Breast epithelium (tissue), 4 donors: ENCODE results near the gene OBSCN. TPM values are rescaled to one million over a fixed set of nuclear protein-coding genes. Genes with fewer than 3 reads are reported as not detected.

Experiments
- DNase-seq, 2 donors: peaks; one replicate each; pipeline ENCODE4 v3.0.0-alpha.2; 2019; ENCODE audit warnings: low spot score in 2 of 2
- H3K27ac ChIP-seq, 2 donors: fragments of 200-600 bp; sonication (generic) in 1 of 2; one replicate each; pipeline ENCODE4 v1.5.1; 2016 to 2019; ENCODE audit warnings: mild to moderate bottlenecking in 1 of 2
- H3K27me3 ChIP-seq, 2 donors: fragments of 200-600 bp; sonication (generic) in 1 of 2; one replicate each; pipeline versions ENCODE4 v1.5.1 to v1.6.0; 2017 to 2019; ENCODE audit warnings: control low read depth in 1 of 2, mild to moderate bottlenecking in 1 of 2
- H3K36me3 ChIP-seq: fragments of 200-600 bp; one replicate; pipeline ENCODE4 v1.5.1; 2019
- H3K4me1 ChIP-seq, 2 donors: fragments of 200-600 bp; sonication (generic); one replicate each; pipeline ENCODE4 v1.5.1; 2016 to 2019; ENCODE audit warnings: control low read depth in 1 of 2
- H3K4me3 ChIP-seq, 3 donors: fragments of 200-600 bp; sonication (generic); 1 replicate in 2 of 3; 2 replicates in 1 of 3; pipeline ENCODE4 v1.5.1; 2016 to 2019; ENCODE audit warnings: mild to moderate bottlenecking in 3 of 3, moderate library complexity in 2 of 3
- H3K9me3 ChIP-seq, 2 donors: fragments of 200-600 bp; sonication (generic) in 1 of 2; one replicate each; pipeline ENCODE4 v1.5.1; 2016 to 2019; ENCODE audit warnings: control low read depth in 1 of 2
- POLR2A ChIP-seq: fragments of 450-650 bp; IDR thresholded peaks from one replicate; pipeline ENCODE4 v1.6.1; 2016; ENCODE audit warnings: antibody characterized with exemption, mild to moderate bottlenecking, moderate library complexity
- POLR2AphosphoS5 ChIP-seq, 3 donors: sonication (generic); formaldehyde crosslinking; IDR thresholded peaks; one replicate each; pipeline ENCODE4 v1.6.1; 2017; ENCODE audit warnings: antibody characterized with exemption in 3 of 3
- intact Hi-C: fragments of 100-400 bp; cut with DNase I; formaldehyde crosslinking; loops from one replicate; pipeline ENCODE4 v1.15.1; 2023; ENCODE audit warnings: low total_unique reads
- total RNA-seq, 3 donors: library from RNA; depleted of rRNA; stranded (reverse); fragments of >200 nt; gene quantifications; one replicate each; pipeline ENCODE4 v1.1.0, GENCODE V29; 2016
- TF ChIP-seq, protein P1 (sequence below), 3 donors: fragments of 450-650 bp; IDR thresholded peaks; one replicate each; pipeline ENCODE4 v1.5.1; 2016 to 2017; ENCODE audit warnings: antibody characterized with exemption in 3 of 3, mild to moderate bottlenecking in 3 of 3, moderate library complexity in 3 of 3

Gene OBSCN
- total RNA-seq, 3 donors from 2014 or later = 3.0 to 40.0 (median 27.9) TPM

DNA sequence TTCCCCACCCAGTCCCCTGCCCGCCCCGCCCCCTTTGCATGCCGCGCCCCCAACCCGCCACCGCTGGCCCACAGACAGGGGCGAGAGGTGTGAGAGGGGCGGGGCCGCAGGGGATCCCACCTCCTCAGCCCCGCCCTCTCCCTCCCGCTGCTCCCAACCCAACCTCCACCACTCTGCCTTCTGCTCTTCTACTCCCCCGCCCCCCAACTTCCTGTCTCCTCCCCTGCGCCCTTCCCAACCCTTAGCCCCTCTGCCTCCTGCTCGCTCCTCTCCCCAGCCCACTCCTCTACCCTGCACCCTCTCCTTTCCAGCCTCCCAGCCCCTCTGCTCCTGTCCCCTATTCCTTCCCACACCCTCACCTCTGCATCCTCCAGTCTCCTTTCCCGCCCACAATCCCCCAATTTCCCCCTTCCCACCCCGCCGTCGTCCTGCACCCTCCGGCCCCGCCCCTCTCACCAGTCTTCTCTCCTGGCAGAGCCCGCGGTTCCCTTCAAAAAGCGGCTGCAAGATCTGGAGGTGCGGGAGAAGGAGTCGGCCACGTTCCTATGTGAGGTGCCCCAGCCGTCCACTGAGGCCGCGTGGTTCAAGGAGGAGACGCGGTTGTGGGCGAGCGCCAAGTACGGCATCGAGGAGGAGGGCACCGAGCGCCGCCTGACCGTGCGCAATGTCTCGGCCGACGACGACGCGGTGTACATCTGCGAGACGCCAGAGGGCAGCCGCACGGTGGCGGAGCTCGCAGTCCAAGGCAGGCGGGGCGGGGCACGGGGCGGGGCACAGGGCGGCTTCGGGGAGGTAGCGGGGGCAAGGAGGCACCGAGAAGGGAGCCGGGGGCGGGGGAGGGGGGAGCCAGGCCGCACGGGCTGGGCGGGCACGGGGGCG lies 5.4 kb downstream of the OBSCN start:
- intact Hi-C loops = no loop called here
- Histone ChIP-seq H3K9me3 (peaks cover 0 to 3% of the 10 kb centered on the region in 2 donors), H3K4me1 (no peaks in the 10 kb centered on the region), H3K36me3 (no peaks in the 10 kb centered on the region), H3K27me3 (no peaks in the 10 kb centered on the region), H3K4me3 (peak overlapping the region; percentile 40 to 81 (median 69)), H3K27ac (peak overlapping the region; percentile 73 to 77)
- TF ChIP-seq, protein P1, sequence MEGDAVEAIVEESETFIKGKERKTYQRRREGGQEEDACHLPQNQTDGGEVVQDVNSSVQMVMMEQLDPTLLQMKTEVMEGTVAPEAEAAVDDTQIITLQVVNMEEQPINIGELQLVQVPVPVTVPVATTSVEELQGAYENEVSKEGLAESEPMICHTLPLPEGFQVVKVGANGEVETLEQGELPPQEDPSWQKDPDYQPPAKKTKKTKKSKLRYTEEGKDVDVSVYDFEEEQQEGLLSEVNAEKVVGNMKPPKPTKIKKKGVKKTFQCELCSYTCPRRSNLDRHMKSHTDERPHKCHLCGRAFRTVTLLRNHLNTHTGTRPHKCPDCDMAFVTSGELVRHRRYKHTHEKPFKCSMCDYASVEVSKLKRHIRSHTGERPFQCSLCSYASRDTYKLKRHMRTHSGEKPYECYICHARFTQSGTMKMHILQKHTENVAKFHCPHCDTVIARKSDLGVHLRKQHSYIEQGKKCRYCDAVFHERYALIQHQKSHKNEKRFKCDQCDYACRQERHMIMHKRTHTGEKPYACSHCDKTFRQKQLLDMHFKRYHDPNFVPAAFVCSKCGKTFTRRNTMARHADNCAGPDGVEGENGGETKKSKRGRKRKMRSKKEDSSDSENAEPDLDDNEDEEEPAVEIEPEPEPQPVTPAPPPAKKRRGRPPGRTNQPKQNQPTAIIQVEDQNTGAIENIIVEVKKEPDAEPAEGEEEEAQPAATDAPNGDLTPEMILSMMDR (IDR thresholded peaks at IDR 0.05) = peak in 2 of 3 donors; percentile 41 to 54
- TF ChIP-seq POLR2A (no peak), POLR2AphosphoS5 (IDR thresholded peaks at IDR 0.05) (peak in 2 of 3 donors; percentile 36 to 52)
- DNase-seq = peak; percentile 82 to 92

DNA sequence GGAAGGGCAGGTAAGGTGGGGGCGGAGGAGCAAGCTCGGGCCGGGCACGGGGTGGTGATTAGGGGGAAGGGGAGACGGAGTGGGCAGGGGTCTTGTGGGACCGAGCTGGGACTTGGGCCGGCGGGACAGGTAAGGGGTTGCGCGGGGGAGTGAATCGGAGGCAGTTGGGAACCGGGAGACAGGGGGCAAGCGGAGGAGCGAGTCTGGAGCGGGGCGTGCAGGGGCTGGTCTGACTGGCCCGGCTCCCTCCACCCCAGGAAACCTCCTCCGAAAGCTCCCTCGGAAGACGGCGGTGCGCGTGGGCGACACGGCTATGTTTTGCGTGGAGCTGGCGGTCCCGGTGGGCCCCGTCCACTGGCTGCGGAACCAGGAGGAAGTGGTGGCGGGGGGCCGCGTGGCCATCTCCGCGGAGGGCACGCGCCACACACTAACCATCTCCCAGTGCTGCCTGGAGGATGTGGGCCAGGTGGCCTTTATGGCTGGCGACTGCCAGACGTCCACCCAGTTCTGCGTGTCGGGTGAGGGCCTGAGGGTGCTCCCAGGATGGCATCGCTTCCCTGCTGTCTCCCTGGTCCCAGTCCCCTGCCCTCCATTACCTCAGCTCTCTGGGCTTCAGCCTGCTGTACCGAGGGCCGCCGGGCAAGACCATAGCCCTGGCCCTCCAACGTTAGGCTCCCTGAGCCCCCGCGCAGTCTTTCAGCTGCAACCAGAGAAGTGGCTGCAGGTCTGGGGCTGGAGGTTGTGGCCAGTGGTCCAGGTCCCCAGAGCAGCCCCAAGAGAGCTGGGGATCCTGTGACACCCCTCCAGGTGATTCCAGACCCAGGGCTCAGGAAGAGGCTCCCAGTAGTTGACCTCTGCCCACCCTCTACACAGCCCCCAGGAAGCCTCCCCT lies 6.3 kb downstream of the OBSCN start:
- no peaks in the 10 kb centered on the region for H3K36me3 ChIP-seq
- no peak for DNase-seq
- H3K9me3 ChIP-seq = peaks cover 0 to 3% of the 10 kb centered on the region in 2 donors
- intact Hi-C loops = no loop called here
- H3K4me3 ChIP-seq = peak overlapping the region; percentile 40 to 81 (median 69)
- TF ChIP-seq, protein P1 (IDR thresholded peaks at IDR 0.05) = no peak
- TF ChIP-seq POLR2A (no peak), POLR2AphosphoS5 (IDR thresholded peaks at IDR 0.05) (no peak)
- H3K27me3 ChIP-seq = no peaks in the 10 kb centered on the region
- peak overlapping the region; percentile 73 to 77 for H3K27ac ChIP-seq
- no peaks in the 10 kb centered on the region for H3K4me1 ChIP-seq

DNA sequence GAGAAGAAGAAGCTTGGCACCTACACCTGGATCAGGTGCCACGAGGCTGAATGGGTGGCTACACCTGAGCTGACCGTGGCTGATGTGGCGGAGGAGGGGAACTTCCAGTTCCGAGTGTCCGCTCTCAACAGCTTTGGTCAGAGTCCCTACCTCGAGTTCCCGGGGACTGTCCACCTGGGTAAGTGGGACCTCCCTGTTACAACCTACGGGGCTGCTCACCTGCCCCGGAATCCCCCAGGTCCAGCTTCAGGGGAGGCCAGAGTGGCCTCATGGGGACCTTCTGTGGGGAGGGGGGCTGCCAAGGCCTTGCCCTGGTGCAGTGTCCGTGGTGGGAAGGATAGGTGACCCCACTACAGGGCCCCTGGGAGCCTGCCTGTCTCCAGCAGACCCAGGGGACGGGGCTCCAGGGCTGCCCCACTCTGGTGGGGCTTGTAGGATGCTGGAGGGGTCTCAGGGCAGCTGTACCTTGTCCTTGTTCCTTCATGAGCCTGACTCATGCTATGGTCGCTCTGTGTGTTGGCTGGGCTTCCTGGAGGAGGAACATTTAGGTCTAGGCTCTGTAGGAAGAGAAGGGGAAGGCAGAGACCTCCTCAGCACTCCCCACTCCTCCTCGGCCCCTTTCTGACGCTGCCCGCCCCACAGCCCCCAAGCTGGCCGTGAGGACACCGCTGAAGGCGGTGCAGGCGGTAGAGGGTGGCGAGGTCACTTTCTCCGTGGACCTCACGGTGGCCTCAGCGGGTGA lies 7.2 kb downstream of the OBSCN start:
- Histone ChIP-seq H3K4me1 (no peaks in the 10 kb centered on the region), H3K4me3 (no peak overlapping the region), H3K9me3 (peaks cover 0 to 3% of the 10 kb centered on the region in 2 donors), H3K27me3 (no peaks in the 10 kb centered on the region), H3K27ac (no peak overlapping the region), H3K36me3 (no peaks in the 10 kb centered on the region)
- intact Hi-C loops = no loop called here
- TF ChIP-seq, protein P1 (IDR thresholded peaks at IDR 0.05) = no peak
- no peak for TF ChIP-seq POLR2A
- no peak for TF ChIP-seq POLR2AphosphoS5 (IDR thresholded peaks at IDR 0.05)
- DNase-seq = peak in 1 of 2 donors; percentile 16

DNA sequence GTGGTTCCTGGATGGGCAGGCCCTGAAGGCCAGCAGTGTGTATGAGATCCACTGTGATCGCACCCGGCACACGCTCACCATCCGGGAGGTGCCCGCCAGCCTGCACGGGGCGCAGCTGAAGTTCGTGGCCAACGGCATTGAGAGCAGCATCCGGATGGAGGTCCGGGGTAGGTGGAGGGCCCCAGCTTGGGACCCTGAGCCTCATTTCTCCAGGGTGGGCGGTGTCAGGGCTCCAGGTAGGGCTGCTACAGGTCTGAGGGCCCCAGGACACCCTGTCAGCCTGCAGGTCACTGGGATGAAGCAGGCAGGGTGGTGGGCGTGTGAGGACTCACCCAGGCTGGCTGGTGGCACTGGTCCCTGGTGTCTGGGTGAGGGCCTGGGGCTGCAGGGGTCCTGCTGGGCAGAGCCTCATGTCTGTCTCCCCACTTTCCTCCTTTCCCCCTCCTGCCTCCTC lies 7.8 kb downstream of the OBSCN start:
- H3K27ac ChIP-seq = no peak overlapping the region
- intact Hi-C loops = no loop called here
- no peak for TF ChIP-seq POLR2AphosphoS5 (IDR thresholded peaks at IDR 0.05)
- TF ChIP-seq, protein P1 (IDR thresholded peaks at IDR 0.05) = no peak
- no peak for TF ChIP-seq POLR2A
- DNase-seq = no peak
- no peaks in the 10 kb centered on the region for H3K27me3 ChIP-seq
- H3K36me3 ChIP-seq = no peaks in the 10 kb centered on the region
- H3K4me3 ChIP-seq = no peak overlapping the region
- no peaks in the 10 kb centered on the region for H3K4me1 ChIP-seq
- H3K9me3 ChIP-seq = peaks cover 0 to 3% of the 10 kb centered on the region in 2 donors
